ENCODE measurements around the gene SAMD13.

Gene SAMD13

GRCh38 chr1:84297546-84298244, 3.8 kb upstream of the SAMD13 start:
- no peak for DNase-seq
- TF ChIP-seq POLR2A (IDR thresholded peaks at IDR 0.05; ENCODE audit: low read length), result no peak
- no peak for TF ChIP-seq GATA1 (IDR thresholded peaks at IDR 0.05; ENCODE audit: low read depth, low read length)

GRCh38 chr1:84298328-84298683, 3.2 kb upstream of the SAMD13 start:
- TF ChIP-seq POLR2A (IDR thresholded peaks at IDR 0.05; ENCODE audit: low read length), result peak; percentile 78
- no peak for TF ChIP-seq GATA1 (IDR thresholded peaks at IDR 0.05; ENCODE audit: low read depth, low read length)
- peak; percentile 66 to 69 for DNase-seq

- TF ChIP-seq POLR2A (IDR thresholded peaks at IDR 0.05; ENCODE audit: low read length), result peak; percentile 70
- no peak for TF ChIP-seq GATA1 (IDR thresholded peaks at IDR 0.05; ENCODE audit: low read depth, low read length)
- DNase-seq, result peak; percentile 58 to 67
Measured at GRCh38 chr1:84298684-84299535, 2.6 kb upstream of the SAMD13 start.

- TF ChIP-seq GATA1 (IDR thresholded peaks at IDR 0.05; ENCODE audit: low read depth, low read length) (no peak), POLR2A (IDR thresholded peaks at IDR 0.05; ENCODE audit: low read length) (no peak)
- peak in 1 of 2 experiments; percentile 41 for DNase-seq
Measured at GRCh38 chr1:84299536-84300170, 1.9 kb upstream of the SAMD13 start.

GRCh38 chr1:84300501-84300900, 1.0 kb upstream of the SAMD13 start:
- TF ChIP-seq POLR2A (IDR thresholded peaks at IDR 0.05; ENCODE audit: low read length) (no peak), GATA1 (IDR thresholded peaks at IDR 0.05; ENCODE audit: low read depth, low read length) (no peak)
- DNase-seq, result no peak

- TF ChIP-seq POLR2A (IDR thresholded peaks at IDR 0.05; ENCODE audit: low read length), result peak; percentile 19
- TF ChIP-seq GATA1 (IDR thresholded peaks at IDR 0.05; ENCODE audit: low read depth, low read length), result no peak
- peak; percentile 35 to 38 for DNase-seq
Measured at GRCh38 chr1:84301785-84302385, 377 bp downstream of the SAMD13 start.

- DNase-seq, result no peak
Measured at GRCh38 chr1:84303314-84303830, 1.9 kb downstream of the SAMD13 start.

GRCh38 chr1:84307398-84307797, 5.9 kb downstream of the SAMD13 start:
- TF ChIP-seq GATA1 (IDR thresholded peaks at IDR 0.05; ENCODE audit: low read depth, low read length), result no peak
- no peak for TF ChIP-seq POLR2A (IDR thresholded peaks at IDR 0.05; ENCODE audit: low read length)
- DNase-seq, result no peak

More at GRCh38 chr1:84303314-84303830, 1.9 kb downstream of the SAMD13 start:
- TF ChIP-seq POLR2A (IDR thresholded peaks at IDR 0.05; ENCODE audit: low read length) (no peak), GATA1 (IDR thresholded peaks at IDR 0.05; ENCODE audit: low read depth, low read length) (no peak)

- TF ChIP-seq POLR2A (IDR thresholded peaks at IDR 0.05; ENCODE audit: low read length) (no peak), GATA1 (IDR thresholded peaks at IDR 0.05; ENCODE audit: low read depth, low read length) (no peak)
- DNase-seq, result no peak
Measured at GRCh38 chr1:84311296-84311695, 9.8 kb downstream of the SAMD13 start.

- TF ChIP-seq POLR2A (IDR thresholded peaks at IDR 0.05; ENCODE audit: low read length) (no peak), GATA1 (IDR thresholded peaks at IDR 0.05; ENCODE audit: low read depth, low read length) (no peak)
- DNase-seq, result no peak
Measured at GRCh38 chr1:84319662-84320061, 18.2 kb downstream of the SAMD13 start.

- DNase-seq, result no peak
- no peak for TF ChIP-seq POLR2A (IDR thresholded peaks at IDR 0.05; ENCODE audit: low read length)
- no peak for TF ChIP-seq GATA1 (IDR thresholded peaks at IDR 0.05; ENCODE audit: low read depth, low read length)
Measured at GRCh38 chr1:84327830-84328229, 26.3 kb downstream of the SAMD13 start.

GRCh38 chr1:84330125-84330984, 28.8 kb downstream of the SAMD13 start:
- DNase-seq, result no peak
- TF ChIP-seq GATA1 (IDR thresholded peaks at IDR 0.05; ENCODE audit: low read depth, low read length) (no peak), POLR2A (IDR thresholded peaks at IDR 0.05; ENCODE audit: low read length) (no peak)

GRCh38 chr1:84339503-84339902, 38.0 kb downstream of the SAMD13 start:
- TF ChIP-seq GATA1 (IDR thresholded peaks at IDR 0.05; ENCODE audit: low read depth, low read length), result no peak
- no peak for DNase-seq
